PC-9 (cell line): ENCODE data around the gene PRDM16.

Experiments used
- EZH2 ChIP-seq: fragments of 200-600 bp; sonication (generic); IDR thresholded peaks from 2 replicates; pipeline ENCODE4 v1.8.0; 2017; ENCODE audit warnings: antibody characterized with exemption, low read depth
- TF ChIP-seq, protein P1 (sequence below): fragments of 200-600 bp; sonication (generic); conservative IDR thresholded peaks from 2 replicates; pipeline ENCODE4 v1.6.1; 2017; ENCODE audit warnings: mixed run types, antibody characterized with exemption, mild to moderate bottlenecking, moderate library complexity

- TF ChIP-seq, protein P1, sequence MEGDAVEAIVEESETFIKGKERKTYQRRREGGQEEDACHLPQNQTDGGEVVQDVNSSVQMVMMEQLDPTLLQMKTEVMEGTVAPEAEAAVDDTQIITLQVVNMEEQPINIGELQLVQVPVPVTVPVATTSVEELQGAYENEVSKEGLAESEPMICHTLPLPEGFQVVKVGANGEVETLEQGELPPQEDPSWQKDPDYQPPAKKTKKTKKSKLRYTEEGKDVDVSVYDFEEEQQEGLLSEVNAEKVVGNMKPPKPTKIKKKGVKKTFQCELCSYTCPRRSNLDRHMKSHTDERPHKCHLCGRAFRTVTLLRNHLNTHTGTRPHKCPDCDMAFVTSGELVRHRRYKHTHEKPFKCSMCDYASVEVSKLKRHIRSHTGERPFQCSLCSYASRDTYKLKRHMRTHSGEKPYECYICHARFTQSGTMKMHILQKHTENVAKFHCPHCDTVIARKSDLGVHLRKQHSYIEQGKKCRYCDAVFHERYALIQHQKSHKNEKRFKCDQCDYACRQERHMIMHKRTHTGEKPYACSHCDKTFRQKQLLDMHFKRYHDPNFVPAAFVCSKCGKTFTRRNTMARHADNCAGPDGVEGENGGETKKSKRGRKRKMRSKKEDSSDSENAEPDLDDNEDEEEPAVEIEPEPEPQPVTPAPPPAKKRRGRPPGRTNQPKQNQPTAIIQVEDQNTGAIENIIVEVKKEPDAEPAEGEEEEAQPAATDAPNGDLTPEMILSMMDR: no peak
- TF ChIP-seq EZH2: no peak
Observed at GRCh38 chr1:3035563-3036446, 33.2 kb upstream of the PRDM16 start.
